T-helper 1 cell treated with Interleukin-12 subunit alpha and Interleukin-12 subunit beta and Interleukin-4 antibody, amounts not matched to agents 30 μg/mL and 1 μg/mL, for 36 hours (primary cell): ENCODE data around the gene ANKLE1.

Source experiments
- H3K27ac Mint-ChIP-seq: one replicate; pipeline ENCODE4 v1.8.0; 2021; ENCODE audit warnings: mild to moderate bottlenecking, mixed read lengths
- H3K27me3 Mint-ChIP-seq: one replicate; pipeline ENCODE4 v1.8.0; 2021; ENCODE audit warnings: low read depth, mixed read lengths
- H3K36me3 Mint-ChIP-seq: one replicate; pipeline ENCODE4 v1.8.0; 2021; ENCODE audit warnings: low read depth, mixed read lengths
- H3K4me1 Mint-ChIP-seq: one replicate; pipeline ENCODE4 v1.8.0; 2021; ENCODE audit warnings: low read depth, mixed read lengths
- H3K4me3 Mint-ChIP-seq: one replicate; pipeline ENCODE4 v1.8.0; 2021; ENCODE audit warnings: mild to moderate bottlenecking, moderate library complexity, mixed read lengths
- H3K9me3 Mint-ChIP-seq: one replicate; pipeline ENCODE4 v1.8.0; 2021; ENCODE audit warnings: mixed read lengths

Gene ANKLE1

DNA sequence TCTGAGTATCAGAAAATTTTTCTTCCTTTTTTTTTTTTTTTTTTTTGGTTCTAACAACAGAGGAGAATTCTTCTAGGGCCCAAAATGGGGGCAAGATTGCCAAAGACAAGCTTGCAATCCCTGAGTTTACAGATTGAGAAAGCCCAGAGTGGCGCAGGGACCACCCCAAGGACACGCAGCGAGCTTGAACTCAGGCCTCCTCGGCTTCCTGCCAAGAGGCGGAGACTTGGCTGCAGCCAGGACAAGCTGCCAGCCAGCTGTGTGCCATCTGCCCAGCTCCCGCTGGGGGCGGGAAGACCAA, 23.5 kb downstream of the ANKLE1 start:
- H3K36me3 Mint-ChIP-seq: peaks cover 4% of the 10 kb centered on the region
- peak overlapping the region; percentile 77 for H3K27ac Mint-ChIP-seq
- H3K9me3 Mint-ChIP-seq: no peaks in the 10 kb centered on the region
- peaks cover 40% of the 10 kb centered on the region for H3K4me1 Mint-ChIP-seq
- no peaks in the 10 kb centered on the region for H3K27me3 Mint-ChIP-seq
- peak overlapping the region; percentile 88 for H3K4me3 Mint-ChIP-seq

DNA sequence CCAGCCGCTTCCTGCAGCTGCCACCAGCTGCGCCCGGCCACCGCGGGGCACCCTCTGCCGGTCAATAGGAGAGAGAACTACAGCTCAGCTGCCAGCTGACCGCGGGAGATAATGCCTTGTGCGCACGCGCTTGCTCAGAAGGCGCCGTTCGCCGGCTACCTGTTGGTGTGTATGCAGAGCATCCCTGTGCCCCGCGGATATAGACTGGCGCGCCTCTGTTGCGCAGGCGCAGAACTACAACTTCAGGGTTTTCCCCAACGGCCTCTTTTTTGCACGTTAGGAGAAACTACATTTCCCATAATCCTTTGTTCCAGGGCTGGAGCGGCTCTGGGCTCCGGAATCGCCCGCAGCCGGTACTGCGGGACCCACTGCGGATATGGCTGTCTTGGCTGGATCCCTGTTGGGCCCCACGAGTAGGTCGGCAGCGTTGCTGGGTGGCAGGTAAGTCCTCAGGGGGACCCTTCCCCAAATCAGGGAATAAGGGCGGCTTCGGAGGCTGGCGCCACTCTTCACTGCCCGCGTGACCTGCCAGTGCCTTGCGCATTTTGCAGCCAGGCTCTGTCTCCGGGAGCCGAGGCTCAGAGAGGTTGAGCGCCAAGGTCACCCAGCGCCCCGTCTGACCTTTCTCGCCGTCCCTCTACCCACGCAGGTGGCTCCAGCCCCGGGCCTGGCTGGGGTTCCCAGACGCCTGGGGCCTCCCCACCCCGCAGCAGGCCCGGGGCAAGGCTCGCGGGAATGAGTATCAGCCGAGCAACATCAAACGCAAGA, 24.0 kb downstream of the ANKLE1 start, which contains the start of gene MRPL34:
MRPL34 (plus strand) TSS at position 356 of the 768 bp plus-strand sequence; CDS start at position 377, 21 bp downstream.
- Mint-ChIP-seq H3K27me3 (no peaks in the 10 kb centered on the region), H3K36me3 (peaks cover 4% of the 10 kb centered on the region), H3K4me3 (peak within 1 kb of the TSS; percentile 88), H3K9me3 (no peaks in the 10 kb centered on the region), H3K4me1 (peaks cover 45% of the 10 kb centered on the region), H3K27ac (peak within 1 kb of the TSS; percentile 77)

DNA sequence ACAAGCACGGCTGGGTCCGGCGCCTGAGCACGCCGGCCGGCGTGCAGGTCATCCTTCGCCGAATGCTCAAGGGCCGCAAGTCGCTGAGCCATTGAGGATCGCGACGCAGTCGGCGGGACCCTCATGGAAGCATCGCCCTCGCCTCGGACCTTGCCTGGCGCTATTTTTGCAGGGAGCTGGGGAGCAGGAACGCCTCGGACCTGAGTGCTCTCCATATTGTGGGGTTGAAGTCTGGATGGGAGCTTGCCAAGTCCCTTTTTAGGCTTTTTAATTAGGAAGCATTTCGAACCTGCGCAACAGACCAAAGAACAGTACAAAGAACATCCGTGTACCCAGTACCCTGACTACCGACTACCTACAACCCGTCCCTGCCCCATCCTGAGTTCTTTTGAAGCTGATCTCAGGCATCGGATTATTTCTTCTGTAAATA, 24.6 kb downstream of the ANKLE1 start:
- Mint-ChIP-seq H3K27me3 (no peaks in the 10 kb centered on the region), H3K27ac (peak overlapping the region; percentile 77), H3K9me3 (no peaks in the 10 kb centered on the region), H3K36me3 (peaks cover 4% of the 10 kb centered on the region), H3K4me1 (peaks cover 47% of the 10 kb centered on the region), H3K4me3 (peak overlapping the region; percentile 88)

DNA sequence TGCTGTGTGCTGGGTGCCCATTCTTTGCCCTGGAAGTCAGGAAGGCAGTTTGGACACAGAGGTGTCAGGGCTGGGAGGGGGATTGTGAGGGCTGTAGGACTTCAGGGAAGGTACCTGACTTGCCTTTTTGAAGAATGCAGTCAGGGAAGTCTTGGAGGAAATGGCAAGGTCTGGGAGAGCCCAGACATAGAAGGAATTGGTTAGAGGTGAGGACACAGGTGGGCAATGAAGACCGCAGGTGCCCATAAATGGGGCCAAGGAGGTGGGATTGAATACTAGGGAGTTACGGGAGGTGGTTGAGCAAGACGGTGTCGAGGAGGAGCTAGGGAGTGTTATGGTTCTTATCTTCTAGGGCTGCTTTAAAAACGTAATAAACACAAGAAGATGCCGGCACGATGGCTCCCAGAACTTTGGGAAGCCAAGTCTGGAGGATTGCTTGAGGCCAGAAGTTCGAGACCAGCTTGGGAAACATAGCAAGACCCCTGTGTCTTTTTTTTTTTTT, 26.2 kb downstream of the ANKLE1 start:
- no peaks in the 10 kb centered on the region for H3K9me3 Mint-ChIP-seq
- peak overlapping the region; percentile 77 for H3K27ac Mint-ChIP-seq
- peaks cover 45% of the 10 kb centered on the region for H3K4me1 Mint-ChIP-seq
- H3K36me3 Mint-ChIP-seq: peaks cover 4% of the 10 kb centered on the region
- no peaks in the 10 kb centered on the region for H3K27me3 Mint-ChIP-seq
- peak overlapping the region; percentile 71 for H3K4me3 Mint-ChIP-seq

DNA sequence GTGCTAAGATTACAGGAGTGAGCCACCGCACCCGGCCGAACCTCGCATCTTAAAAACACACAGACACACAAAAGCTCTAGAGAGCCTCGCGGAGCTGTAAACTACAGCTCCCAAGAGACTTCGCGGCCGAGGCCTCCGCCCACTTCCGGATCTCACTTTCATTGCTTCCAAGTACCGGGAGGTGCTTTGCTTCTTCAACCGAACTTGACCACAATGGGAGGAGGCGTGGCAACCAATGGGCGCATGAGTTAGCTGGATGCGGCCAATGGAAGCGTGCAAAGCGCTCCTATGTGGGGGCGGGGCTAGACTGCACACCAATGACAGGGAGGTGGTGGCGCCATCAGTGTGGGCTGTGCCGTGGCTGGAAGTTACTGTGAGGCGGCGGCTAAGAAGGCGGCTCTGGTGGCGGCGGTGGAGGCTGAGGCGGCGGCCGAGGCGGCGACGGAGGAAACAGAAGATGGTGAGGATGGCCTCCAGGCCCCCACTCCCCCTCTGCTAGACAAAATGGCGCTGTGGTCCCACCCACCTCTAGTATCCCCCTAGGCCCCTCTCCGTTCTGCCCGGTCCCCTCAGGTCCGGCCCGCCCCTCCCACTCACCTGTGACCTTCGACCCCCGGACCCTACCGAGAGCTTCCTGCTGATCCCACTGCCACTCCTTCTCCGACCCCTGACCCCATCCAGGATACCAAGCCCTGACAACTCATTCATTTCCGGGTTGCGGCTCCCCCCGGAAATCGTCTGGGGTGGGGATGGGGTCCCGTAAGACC, 27.7 kb downstream of the ANKLE1 start, which contains the start of gene DDA1:
DDA1 (plus strand) TSS at position 366 of the 767 bp plus-strand sequence; CDS start at position 458, 92 bp downstream.
- no peaks in the 10 kb centered on the region for H3K27me3 Mint-ChIP-seq
- H3K9me3 Mint-ChIP-seq: no peaks in the 10 kb centered on the region
- H3K27ac Mint-ChIP-seq: peak within 1 kb of the TSS; percentile 95
- peaks cover 41% of the 10 kb centered on the region for H3K4me1 Mint-ChIP-seq
- H3K36me3 Mint-ChIP-seq: peaks cover 10% of the 10 kb centered on the region
- H3K4me3 Mint-ChIP-seq: peak within 1 kb of the TSS; percentile 97

DNA sequence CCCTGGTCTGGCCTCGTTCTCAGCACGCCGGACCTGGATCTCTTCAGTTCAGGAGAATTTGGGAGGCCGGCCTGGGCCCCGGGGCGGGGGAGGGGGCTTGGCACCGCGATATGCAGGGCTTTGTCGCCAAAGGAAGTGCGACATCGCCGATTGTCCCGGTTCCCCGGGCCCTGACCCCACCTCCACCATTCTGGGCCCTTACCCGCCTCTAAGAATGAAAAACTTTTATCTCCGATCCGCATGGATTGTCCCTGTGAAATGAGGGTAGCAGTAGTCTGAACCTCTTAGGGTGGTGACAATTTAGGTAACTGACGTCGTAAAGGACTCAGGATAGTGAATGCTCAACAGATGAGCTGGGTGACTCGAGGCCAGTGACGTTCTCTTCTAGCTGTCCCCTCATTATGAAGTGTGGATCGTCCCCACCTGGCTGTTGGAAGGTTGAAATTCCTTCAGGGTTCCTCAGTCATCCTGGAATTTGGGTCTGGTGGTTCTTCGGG, 28.3 kb downstream of the ANKLE1 start:
- peak overlapping the region; percentile 97 for H3K4me3 Mint-ChIP-seq
- H3K36me3 Mint-ChIP-seq: peaks cover 10% of the 10 kb centered on the region
- H3K9me3 Mint-ChIP-seq: no peaks in the 10 kb centered on the region
- peak overlapping the region; percentile 95 for H3K27ac Mint-ChIP-seq
- peaks cover 37% of the 10 kb centered on the region for H3K4me1 Mint-ChIP-seq
- H3K27me3 Mint-ChIP-seq: no peaks in the 10 kb centered on the region

DNA sequence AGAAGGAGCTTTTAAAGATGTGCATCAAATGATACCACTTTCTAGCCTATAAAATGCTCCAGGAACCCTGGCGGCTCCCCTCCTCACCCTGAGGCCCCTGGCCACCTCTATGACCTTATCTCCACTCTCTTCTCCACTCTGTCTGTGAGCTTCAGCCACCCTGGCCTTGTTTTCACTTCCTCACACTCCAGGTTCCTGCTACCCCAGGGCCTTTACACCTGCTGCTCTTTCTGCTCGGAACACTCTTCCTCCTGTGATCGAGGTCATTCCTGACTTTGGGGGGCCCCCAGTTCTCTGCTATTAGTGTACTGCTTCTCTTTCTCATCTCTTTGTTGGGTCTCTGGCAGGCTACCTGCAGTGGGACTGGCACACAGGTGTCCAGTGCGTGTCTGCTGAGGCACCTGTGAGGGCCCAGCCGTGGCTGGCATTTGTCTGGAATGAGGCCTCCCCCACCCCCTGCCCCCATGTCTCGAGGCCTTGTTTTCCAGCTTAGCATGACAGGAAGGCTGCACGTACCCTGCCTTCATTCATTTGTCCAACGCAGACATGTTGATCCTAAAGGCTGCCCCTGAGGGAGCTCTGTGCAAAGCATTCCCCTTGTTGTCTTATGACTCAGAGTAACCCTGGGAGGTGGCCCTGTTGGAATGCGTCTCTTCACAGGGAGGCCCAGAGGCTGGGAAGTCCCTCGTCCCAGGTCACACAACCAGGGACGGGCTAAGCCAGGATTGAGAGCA, 29.9 kb downstream of the ANKLE1 start:
- Mint-ChIP-seq H3K36me3 (peaks cover 19% of the 10 kb centered on the region), H3K27me3 (no peaks in the 10 kb centered on the region), H3K9me3 (no peaks in the 10 kb centered on the region), H3K4me3 (peak overlapping the region; percentile 25), H3K27ac (no peak overlapping the region), H3K4me1 (peaks cover 35% of the 10 kb centered on the region)

DNA sequence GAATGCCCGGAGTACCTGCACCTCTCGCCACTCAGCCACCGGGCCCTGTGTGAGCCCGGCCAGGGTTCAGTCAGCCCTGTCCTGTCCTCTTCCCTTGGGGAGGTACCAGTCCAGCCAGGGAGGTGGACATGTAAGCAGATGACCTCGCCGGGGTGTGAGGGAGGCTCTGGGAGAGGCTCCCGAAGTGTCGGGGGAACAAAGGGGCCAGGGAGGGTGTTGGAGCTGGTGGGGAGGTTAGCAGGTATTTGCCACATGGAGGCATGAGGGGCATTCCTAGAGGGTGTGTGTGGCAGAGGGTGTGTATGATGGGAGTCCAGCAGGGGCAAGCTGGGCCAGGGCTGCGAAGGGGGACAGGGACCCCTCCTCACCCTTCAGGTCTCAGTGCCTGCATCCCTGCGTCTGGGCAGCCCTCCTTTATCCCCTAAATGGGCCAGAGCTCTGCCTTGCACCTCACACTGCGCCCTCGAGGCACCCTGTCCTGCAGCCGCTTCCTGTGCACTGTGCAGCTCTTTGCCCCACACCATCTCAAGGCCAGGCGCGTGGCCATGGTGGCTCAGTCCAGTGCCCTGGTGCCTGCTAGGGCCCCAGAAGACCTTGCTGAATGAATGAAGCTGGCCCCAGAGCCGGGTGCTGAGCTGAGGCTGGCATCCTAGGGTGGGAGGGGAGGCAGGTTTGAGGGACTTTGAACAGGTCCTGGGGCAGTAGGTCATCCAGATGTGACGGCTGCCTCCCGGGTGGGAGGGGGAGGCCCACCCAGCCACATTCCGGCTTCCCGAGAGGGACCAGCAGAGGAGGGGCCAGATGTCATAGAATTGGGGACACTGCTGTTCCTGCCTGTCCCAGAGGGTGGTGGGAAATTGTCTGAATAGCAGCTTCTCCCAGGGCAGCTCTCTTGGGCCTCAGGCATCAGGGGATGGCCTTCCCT, 30.8 kb downstream of the ANKLE1 start:
- Mint-ChIP-seq H3K27ac (no peak overlapping the region), H3K27me3 (no peaks in the 10 kb centered on the region), H3K9me3 (no peaks in the 10 kb centered on the region)

DNA sequence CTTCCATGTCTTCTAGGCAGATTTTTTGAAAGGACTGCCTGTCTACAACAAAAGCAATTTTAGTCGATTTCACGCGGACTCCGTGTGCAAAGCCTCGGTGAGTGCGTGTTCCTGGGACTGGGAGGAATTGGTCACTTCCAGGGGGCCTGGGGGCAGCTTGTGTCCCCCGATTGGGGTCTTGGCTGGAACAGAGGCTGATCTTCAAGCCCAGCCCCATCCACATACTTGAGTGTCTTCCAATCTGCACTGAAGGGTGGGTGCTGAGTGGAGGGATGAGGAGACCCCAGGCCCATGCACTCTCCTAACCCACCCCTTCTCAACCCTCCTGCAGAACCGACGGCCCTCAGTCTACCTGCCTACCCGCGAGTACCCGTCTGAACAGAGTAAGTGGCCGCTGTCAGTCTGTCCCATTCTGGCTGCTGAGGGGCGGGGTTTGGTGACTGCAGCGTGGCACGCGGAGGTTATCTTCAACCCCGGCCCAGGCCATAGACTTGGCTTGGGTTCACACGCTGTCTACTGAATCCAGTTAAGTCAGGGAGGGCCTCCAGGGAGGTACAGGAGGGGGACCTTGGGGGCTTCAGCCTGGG, 32.4 kb downstream of the ANKLE1 start:
- Mint-ChIP-seq H3K9me3 (no peaks in the 10 kb centered on the region), H3K4me1 (peaks cover 25% of the 10 kb centered on the region), H3K27ac (no peak overlapping the region), H3K4me3 (no peak overlapping the region), H3K36me3 (peaks cover 20% of the 10 kb centered on the region), H3K27me3 (no peaks in the 10 kb centered on the region)

More for the DNA sequence above, 30.8 kb downstream of the ANKLE1 start:
- no peak overlapping the region for H3K4me3 Mint-ChIP-seq
- H3K36me3 Mint-ChIP-seq: peaks cover 19% of the 10 kb centered on the region
- peaks cover 33% of the 10 kb centered on the region for H3K4me1 Mint-ChIP-seq

DNA sequence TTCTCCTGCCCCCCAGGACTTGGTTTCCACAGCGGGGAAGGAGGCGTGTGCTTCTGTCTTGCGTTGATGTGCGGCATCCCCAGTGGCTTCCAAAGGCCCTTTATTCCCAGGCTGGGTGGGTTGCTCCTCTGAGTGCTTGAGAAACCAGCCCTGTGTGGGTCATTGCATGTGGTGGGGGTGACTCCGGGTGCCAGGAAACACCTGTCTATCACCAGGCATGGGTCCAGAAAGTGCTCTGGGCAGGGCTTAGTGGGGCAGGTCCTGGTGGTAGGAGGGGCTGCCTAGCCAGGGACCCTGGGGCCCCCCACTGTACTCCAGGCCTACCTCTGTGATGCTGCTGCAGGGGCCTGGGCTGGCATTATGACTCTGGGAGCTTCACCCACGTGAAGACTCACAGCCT, 37.3 kb downstream of the ANKLE1 start:
- no peaks in the 10 kb centered on the region for H3K9me3 Mint-ChIP-seq
- H3K36me3 Mint-ChIP-seq: peaks cover 24% of the 10 kb centered on the region
- no peak overlapping the region for H3K27ac Mint-ChIP-seq
- H3K4me1 Mint-ChIP-seq: peaks cover 4% of the 10 kb centered on the region
- no peaks in the 10 kb centered on the region for H3K27me3 Mint-ChIP-seq
- H3K4me3 Mint-ChIP-seq: no peak overlapping the region

DNA sequence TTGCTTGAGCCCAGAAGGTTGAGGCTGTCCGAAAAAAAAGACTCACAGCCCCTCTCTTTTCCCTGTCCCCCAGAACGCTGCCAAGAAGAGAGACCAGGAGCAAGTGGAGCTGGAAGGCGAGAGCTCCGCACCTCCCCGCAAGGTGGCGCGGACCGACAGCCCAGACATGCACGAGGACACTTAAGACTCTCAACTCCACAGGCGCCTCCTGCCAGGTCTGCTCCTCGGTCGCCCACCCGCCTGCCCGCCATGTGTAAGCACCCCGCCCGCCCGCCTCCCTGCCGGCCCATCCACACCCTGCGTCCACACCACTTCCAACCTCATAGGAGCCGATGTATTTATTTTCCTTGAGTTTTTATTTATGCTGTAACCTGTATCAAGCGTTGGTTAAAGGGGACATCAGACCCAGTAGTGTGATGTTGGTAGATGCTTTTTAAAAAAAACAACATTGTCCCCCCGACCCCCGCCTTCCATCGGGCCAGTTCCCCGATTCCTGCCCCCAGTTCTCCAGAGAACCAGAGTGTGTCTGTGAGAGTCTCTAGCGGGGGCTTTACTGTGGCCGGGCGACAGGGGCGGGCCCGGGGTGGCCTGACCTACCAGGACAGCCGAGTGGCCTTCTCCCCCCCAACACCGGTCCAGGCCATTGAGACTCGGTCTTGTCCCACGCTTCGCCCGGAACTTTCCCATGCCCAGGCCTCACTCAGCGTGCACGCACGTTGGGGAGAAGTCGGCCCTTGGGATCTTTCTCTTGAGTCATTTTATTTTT, 38.0 kb downstream of the ANKLE1 start:
- H3K36me3 Mint-ChIP-seq: peaks cover 21% of the 10 kb centered on the region
- H3K27ac Mint-ChIP-seq: no peak overlapping the region
- peaks cover 4% of the 10 kb centered on the region for H3K4me1 Mint-ChIP-seq
- no peak overlapping the region for H3K4me3 Mint-ChIP-seq
- no peaks in the 10 kb centered on the region for H3K27me3 Mint-ChIP-seq
- H3K9me3 Mint-ChIP-seq: no peaks in the 10 kb centered on the region

DNA sequence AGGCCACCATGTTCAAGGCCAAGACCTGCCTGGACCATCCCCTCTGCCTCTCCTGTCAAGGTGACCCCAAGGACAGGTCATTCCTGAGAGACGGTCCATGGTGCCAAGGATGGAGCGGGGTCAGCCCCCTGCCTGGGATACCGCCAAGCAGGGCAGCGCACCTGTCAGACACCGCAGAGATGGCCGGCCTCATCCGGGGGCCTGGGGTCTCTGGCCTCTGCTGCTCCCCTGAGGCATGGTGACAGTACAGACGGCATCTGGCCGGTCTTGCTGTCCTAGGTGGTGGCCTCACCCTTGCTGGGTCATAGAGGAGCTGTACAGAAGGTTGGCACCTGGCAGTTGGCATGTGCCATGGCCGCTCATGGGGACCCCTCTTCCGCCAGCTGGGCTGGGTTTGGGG, 38.7 kb downstream of the ANKLE1 start:
- H3K4me3 Mint-ChIP-seq: no peak overlapping the region
- H3K27me3 Mint-ChIP-seq: no peaks in the 10 kb centered on the region
- peaks cover 4% of the 10 kb centered on the region for H3K4me1 Mint-ChIP-seq
- no peaks in the 10 kb centered on the region for H3K9me3 Mint-ChIP-seq
- no peak overlapping the region for H3K27ac Mint-ChIP-seq
- peaks cover 20% of the 10 kb centered on the region for H3K36me3 Mint-ChIP-seq
